OCI-LY3 (cell line): ENCODE results near the gene LDB3.

Source experiments
- H2AFZ ChIP-seq: fragments of 200-600, 300-600 bp; shearing (Covaris generic); 2 replicates; pipeline ENCODE4 v1.6.0; 2014; ENCODE audit warnings: antibody characterized with exemption, low read depth, low read length
- H3K27ac ChIP-seq: fragments of 200-600, 300-600 bp; sonication (generic); 2 replicates; pipeline ENCODE4 v1.5.1; 2014; ENCODE audit warnings: mild to moderate bottlenecking, low read length, moderate library complexity, mixed read lengths
- H3K27me3 ChIP-seq: fragments of 200-600, 300-600 bp; sonication (generic); 2 replicates; pipeline ENCODE4 v1.6.1; 2014; ENCODE audit warnings: low read depth, low read length, mixed read lengths
- H3K36me3 ChIP-seq: fragments of 200-600, 300-600 bp; sonication (generic); replicated peaks from 2 replicates; pipeline ENCODE3; 2014; ENCODE audit warnings: low read depth, low read length, mixed read lengths
- H3K4me1 ChIP-seq: fragments of 300-600, 200-600 bp; sonication (generic); 2 replicates; pipeline ENCODE4 v1.6.1; 2014; ENCODE audit warnings: low read length, mixed read lengths
- H3K4me2 ChIP-seq: fragments of 200-600, 300-600 bp; sonication (generic); 2 replicates; pipeline ENCODE4 v1.6.1; 2014; ENCODE audit warnings: low read length, mixed read lengths
- H3K4me3 ChIP-seq: fragments of 300-600, 200-600 bp; sonication (generic); 2 replicates; pipeline ENCODE4 v1.5.1; 2014; ENCODE audit warnings: antibody characterized with exemption, mild to moderate bottlenecking, low read length, moderate library complexity
- H3K79me2 ChIP-seq: fragments of 300-600, 200-600 bp; shearing (Covaris generic); 2 replicates; pipeline ENCODE4 v1.6.1; 2014; ENCODE audit warnings: mild to moderate bottlenecking, low read length, mixed read lengths
- H3K9ac ChIP-seq: fragments of 300-600, 200-600 bp; shearing (Covaris generic); 2 replicates; pipeline ENCODE4 v1.6.0; 2014; ENCODE audit warnings: mild to moderate bottlenecking, low read length, moderate library complexity
- H3K9me3 ChIP-seq: fragments of 200-600, 300-600 bp; shearing (Covaris generic); 2 replicates; pipeline ENCODE4 v1.6.1; 2014; ENCODE audit warnings: low read length, mixed read lengths; ENCODE audit not compliant: insufficient read depth
- H4K20me1 ChIP-seq: fragments of 200-600, 300-600 bp; sonication (generic); 2 replicates; pipeline ENCODE4 v1.6.1; 2016; ENCODE audit warnings: low read length, mixed read lengths; ENCODE audit not compliant: insufficient read depth
- CTCF ChIP-seq: fragments of 200-600, 300-600 bp; sonication (generic); IDR thresholded peaks from 2 replicates; pipeline ENCODE4 v1.5.1; 2014; ENCODE audit warnings: antibody characterized with exemption, low read length, low read depth
- EZH2phosphoT487 ChIP-seq: fragments of 200-600 bp; shearing (Covaris generic); IDR thresholded peaks from 2 replicates; pipeline ENCODE4 v1.6.1; 2018; ENCODE audit warnings: antibody characterized with exemption, mixed run types, low read depth

Gene LDB3

GRCh38 chr10:86661161-86662025, 6.9 kb upstream of the LDB3 start:
- no peak for TF ChIP-seq CTCF
- TF ChIP-seq EZH2phosphoT487, result no peak
- no peak overlapping the region for H2AFZ ChIP-seq
- no peaks in the 10 kb centered on the region for H3K27me3 ChIP-seq
- no peaks in the 10 kb centered on the region for H3K9me3 ChIP-seq
- no peak overlapping the region for H3K4me2 ChIP-seq
- no peaks in the 10 kb centered on the region for H3K36me3 ChIP-seq
- no peak overlapping the region for H3K9ac ChIP-seq
- no peak overlapping the region for H3K4me3 ChIP-seq
- H3K79me2 ChIP-seq, result no peaks in the 10 kb centered on the region
- no peaks in the 10 kb centered on the region for H3K4me1 ChIP-seq
- no peaks in the 10 kb centered on the region for H4K20me1 ChIP-seq
- no peak overlapping the region for H3K27ac ChIP-seq

GRCh38 chr10:86662186-86663045, 5.9 kb upstream of the LDB3 start:
- TF ChIP-seq CTCF (no peak), EZH2phosphoT487 (no peak)

GRCh38 chr10:86663046-86663345, 5.3 kb upstream of the LDB3 start:
- Histone ChIP-seq H3K4me2 (no peak overlapping the region), H3K27ac (no peak overlapping the region), H3K4me1 (no peaks in the 10 kb centered on the region), H3K4me3 (no peak overlapping the region), H3K79me2 (no peaks in the 10 kb centered on the region), H3K36me3 (no peaks in the 10 kb centered on the region), H3K9ac (no peak overlapping the region), H2AFZ (no peak overlapping the region), H4K20me1 (no peaks in the 10 kb centered on the region), H3K27me3 (no peaks in the 10 kb centered on the region), H3K9me3 (no peaks in the 10 kb centered on the region)
- no peak for TF ChIP-seq EZH2phosphoT487
- no peak for TF ChIP-seq CTCF

More at GRCh38 chr10:86662186-86663045, 5.9 kb upstream of the LDB3 start:
- Histone ChIP-seq H3K79me2 (no peaks in the 10 kb centered on the region), H3K9me3 (no peaks in the 10 kb centered on the region), H3K4me2 (no peak overlapping the region), H4K20me1 (no peaks in the 10 kb centered on the region), H3K36me3 (no peaks in the 10 kb centered on the region), H3K4me1 (no peaks in the 10 kb centered on the region), H2AFZ (no peak overlapping the region), H3K27ac (no peak overlapping the region), H3K9ac (no peak overlapping the region), H3K4me3 (no peak overlapping the region), H3K27me3 (no peaks in the 10 kb centered on the region)
